HCT116 (cell line): ENCODE data around the gene SLC25A48. TPM values are rescaled to one million over a fixed set of nuclear protein-coding genes. Genes with fewer than 3 reads are reported as not detected.

Source experiments
- ATAC-seq: fragments of 200-7000 bp; cut with Tn5 transposase; 2 replicates; pipeline ENCODE4 v1.9.1; 2020; ENCODE audit warnings: mild to moderate bottlenecking, moderate library complexity
- BruUV-seq: library from RNA; stranded (reverse); fragments of 400-500 nt; replicated peaks from 2 replicates; lab custom pipeline; 2021; lab: Mats Ljungman, UMichigan
- CTCF ChIA-PET: fragments of 300-600 bp; sonication (Branson Sonifier 250); formaldehyde crosslinking; loops from one replicate; lab custom pipeline; 2021; ENCODE audit warnings: antibody characterized with exemption; lab: Charles Lee
- POLR2A ChIA-PET: fragments of 300-600, 350-600 bp; sonication (Branson Sonifier 250); formaldehyde crosslinking; loops from one replicate; lab custom pipeline; 2021; ENCODE audit warnings: antibody characterized with exemption; lab: Charles Lee
- RAD21 ChIA-PET, 2 experiments: fragments of 300-600 bp; sonication (Branson Sonifier 250); formaldehyde crosslinking; loops; one replicate each; lab custom pipeline; 2023; ENCODE audit warnings: low total read pairs in 2 of 2; ENCODE audit not compliant: uncharacterized antibody in 2 of 2, unreplicated experiment in 2 of 2, low non-redundant PET in 1 of 2; lab: Charles Lee
- DNase-seq: peaks from one replicate; pipeline ENCODE4 v3.0.0-alpha.2; 2010; ENCODE audit warnings: low read depth, low spot score
- H2AFZ ChIP-seq: fragments of 200-600 bp; shearing (Covaris generic), sonication (generic); 2 replicates; pipeline ENCODE4 v1.6.1; 2017; ENCODE audit warnings: low read depth, mixed run types, mixed read lengths, antibody characterized with exemption, low read length; ENCODE audit not compliant: poor library complexity, severe bottlenecking
- H3K27ac ChIP-seq: 2 replicates; pipeline ENCODE4 v1.5.1; 2012; ENCODE audit warnings: low read depth, low read length
- H3K27me3 ChIP-seq: fragments of 200-600 bp; sonication (generic); 2 replicates; pipeline ENCODE4 v1.6.1; 2016; ENCODE audit warnings: mixed run types, low read length, mixed read lengths; ENCODE audit not compliant: insufficient read depth
- H3K36me3 ChIP-seq, 2 experiments: fragments of 200-500 bp in 1 of 2; fragments of 200-600 bp in 1 of 2; sonication (Bioruptor generic) in 1 of 2; sonication (generic) in 1 of 2; 2 replicates each; pipeline versions ENCODE4 v1.5.1 to v1.6.1; 2014 to 2016; ENCODE audit warnings: low read length in 2 of 2, inconsistent platforms in 1 of 2, mixed read lengths in 1 of 2, mixed run types in 1 of 2; ENCODE audit not compliant: insufficient read depth in 2 of 2, control insufficient read depth in 1 of 2
- H3K4me1 ChIP-seq, 2 experiments: fragments of 200-600 bp in 1 of 2; sonication (generic) in 1 of 2; 2 replicates each; pipeline versions ENCODE4 v1.5.1 to v1.6.1; 2012 to 2017; ENCODE audit warnings: low read length in 2 of 2, inconsistent platforms in 1 of 2, mild to moderate bottlenecking in 1 of 2, mixed read lengths in 1 of 2, mixed run types in 1 of 2, moderate library complexity in 1 of 2; ENCODE audit not compliant: insufficient read depth in 2 of 2, control insufficient read depth in 1 of 2
- H3K4me2 ChIP-seq: fragments of 200-600 bp; sonication (generic); 2 replicates; pipeline ENCODE4 v1.6.1; 2017; ENCODE audit warnings: mixed run types, low read length, mixed read lengths
- H3K4me3 ChIP-seq, 2 experiments: fragments of 200-600 bp in 1 of 2; sonication (generic) in 1 of 2; replicated peaks in 1 of 2; 2 replicates each; pipeline ENCODE4 v1.5.1; 2011 to 2016; ENCODE audit warnings: low read length in 2 of 2, control low read depth in 1 of 2, low read depth in 1 of 2, mild to moderate bottlenecking in 1 of 2, mixed read lengths in 1 of 2, mixed run types in 1 of 2
- H3K79me2 ChIP-seq: fragments of 200-600 bp; sonication (generic); 2 replicates; pipeline ENCODE4 v1.6.1; 2017; ENCODE audit warnings: mild to moderate bottlenecking, mixed run types, low read length, moderate library complexity, mixed read lengths; ENCODE audit not compliant: insufficient read depth
- H3K9ac ChIP-seq: fragments of 200-600 bp; sonication (generic); 2 replicates; pipeline ENCODE4 v1.6.1; 2016; ENCODE audit warnings: low read length, mixed read lengths
- H3K9me2 ChIP-seq: fragments of 200-600 bp; sonication (generic), shearing (Covaris generic); 2 replicates; pipeline ENCODE4 v1.6.1; 2017; ENCODE audit warnings: mixed run types, mild to moderate bottlenecking, moderate library complexity; ENCODE audit not compliant: insufficient read depth
- H3K9me3 ChIP-seq, 2 experiments: fragments of 200-500 bp in 1 of 2; fragments of 200-600 bp in 1 of 2; sonication (Bioruptor generic) in 1 of 2; sonication (generic) in 1 of 2; 2 replicates each; pipeline ENCODE4 v1.6.1; 2014 to 2017; ENCODE audit warnings: low read length in 2 of 2, mixed read lengths in 2 of 2, inconsistent platforms in 1 of 2, low read depth in 1 of 2, mild to moderate bottlenecking in 1 of 2, mixed run types in 1 of 2, moderate library complexity in 1 of 2; ENCODE audit not compliant: control insufficient read depth in 1 of 2, insufficient read depth in 1 of 2
- H4K20me1 ChIP-seq: fragments of 200-600 bp; sonication (generic), shearing (Covaris generic); 2 replicates; pipeline ENCODE4 v1.6.1; 2017; ENCODE audit warnings: mixed run types, mild to moderate bottlenecking, moderate library complexity; ENCODE audit not compliant: insufficient read depth
- CBX3 ChIP-seq: IDR thresholded peaks from 2 replicates; pipeline ENCODE4 v1.6.1; 2012; ENCODE audit warnings: low read depth
- JUND ChIP-seq: IDR thresholded peaks from 2 replicates; pipeline ENCODE4 v1.6.1; 2012
- YY1 ChIP-seq: IDR thresholded peaks from 2 replicates; pipeline ENCODE4 v1.6.1; 2011; ENCODE audit warnings: low read length, low read depth, moderate library complexity, mild to moderate bottlenecking; ENCODE audit not compliant: insufficient replicate concordance; ENCODE audit errors: extremely low read depth
- intact Hi-C: fragments of 100-400 bp; cut with micrococcal nuclease; formaldehyde crosslinking; loops from 2 replicates; pipeline ENCODE4 v1.10.0; 2022
- total RNA-seq: library from RNA; stranded (reverse); gene quantifications from one replicate; pipeline ENCODE4 v1.2.1, GENCODE V29; 2021; ENCODE audit not compliant: unreplicated experiment
- TF ChIP-seq, protein P1 (sequence below), 3 experiments: fragments of 200-600 bp in 1 of 3; sonication (generic) in 1 of 3; IDR thresholded peaks in 2 of 3; conservative IDR thresholded peaks in 1 of 3; 2 replicates each; pipeline ENCODE4 v1.5.1; 2012 to 2017; ENCODE audit warnings: low read depth in 2 of 3, low read length in 2 of 3, antibody characterized with exemption in 1 of 3, borderline replicate concordance in 1 of 3, control low read depth in 1 of 3, mild to moderate bottlenecking in 1 of 3, mixed read lengths in 1 of 3, mixed run types in 1 of 3, moderate library complexity in 1 of 3; ENCODE audit not compliant: insufficient read depth in 1 of 3

Gene SLC25A48
- total RNA-seq, 1 experiment from 2014 or later: 2.8 TPM

DNA sequence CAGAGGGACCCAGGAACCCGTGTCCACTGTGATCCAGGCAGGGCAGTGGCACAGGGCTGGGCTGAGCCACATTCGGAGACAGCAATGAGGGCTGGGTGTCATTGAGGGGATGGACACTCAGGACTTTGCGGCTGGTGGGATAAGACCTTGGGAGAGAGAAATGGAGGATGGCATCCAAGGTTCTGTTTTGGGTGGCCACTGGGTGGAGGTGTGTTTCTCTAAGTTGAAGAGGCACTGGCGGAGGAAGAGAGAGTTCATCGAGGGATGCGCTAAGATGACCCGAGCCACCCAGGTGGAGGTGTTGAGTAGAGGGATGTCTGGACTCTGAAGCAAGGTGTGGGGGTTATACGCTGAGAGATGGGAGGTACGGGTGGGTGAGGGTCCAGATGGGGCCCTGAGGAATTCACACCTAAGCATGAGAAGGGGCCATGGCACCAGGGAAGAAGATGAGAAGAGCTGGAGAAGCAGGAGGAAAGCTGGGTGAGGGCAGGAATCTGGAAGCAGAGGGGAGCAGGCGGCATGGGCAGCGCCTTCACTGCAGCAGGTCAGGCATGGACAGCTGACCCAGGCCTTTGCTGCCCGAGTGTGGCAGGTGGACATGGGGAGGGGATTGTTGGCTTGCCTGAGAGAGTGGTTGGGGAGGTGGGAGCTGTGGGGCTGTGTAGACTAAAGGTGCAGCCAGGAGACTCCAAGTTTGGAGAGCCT, 2.5 kb upstream of the SLC25A48 start:
- TF ChIP-seq YY1 (no peak), CBX3 (no peak), JUND (no peak)
- TF ChIP-seq, protein P1, sequence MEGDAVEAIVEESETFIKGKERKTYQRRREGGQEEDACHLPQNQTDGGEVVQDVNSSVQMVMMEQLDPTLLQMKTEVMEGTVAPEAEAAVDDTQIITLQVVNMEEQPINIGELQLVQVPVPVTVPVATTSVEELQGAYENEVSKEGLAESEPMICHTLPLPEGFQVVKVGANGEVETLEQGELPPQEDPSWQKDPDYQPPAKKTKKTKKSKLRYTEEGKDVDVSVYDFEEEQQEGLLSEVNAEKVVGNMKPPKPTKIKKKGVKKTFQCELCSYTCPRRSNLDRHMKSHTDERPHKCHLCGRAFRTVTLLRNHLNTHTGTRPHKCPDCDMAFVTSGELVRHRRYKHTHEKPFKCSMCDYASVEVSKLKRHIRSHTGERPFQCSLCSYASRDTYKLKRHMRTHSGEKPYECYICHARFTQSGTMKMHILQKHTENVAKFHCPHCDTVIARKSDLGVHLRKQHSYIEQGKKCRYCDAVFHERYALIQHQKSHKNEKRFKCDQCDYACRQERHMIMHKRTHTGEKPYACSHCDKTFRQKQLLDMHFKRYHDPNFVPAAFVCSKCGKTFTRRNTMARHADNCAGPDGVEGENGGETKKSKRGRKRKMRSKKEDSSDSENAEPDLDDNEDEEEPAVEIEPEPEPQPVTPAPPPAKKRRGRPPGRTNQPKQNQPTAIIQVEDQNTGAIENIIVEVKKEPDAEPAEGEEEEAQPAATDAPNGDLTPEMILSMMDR (IDR thresholded peaks at IDR 0.05 in 2 of 3, conservative IDR thresholded peaks at IDR 0.05 in 1 of 3; ENCODE audit: borderline replicate concordance in 1 of 3, insufficient read depth in 1 of 3, low read depth in 2 of 3, low read length in 2 of 3): 0 out of 6 replicates have a peak, but pooled peaks of 1 of the 3 experiments have one; percentile 6
- H3K9me2 ChIP-seq: no peaks in the 10 kb centered on the region
- H3K79me2 ChIP-seq: no peaks in the 10 kb centered on the region
- H4K20me1 ChIP-seq: no peaks in the 10 kb centered on the region
- no peak overlapping the region for H3K4me2 ChIP-seq
- CTCF ChIA-PET: interaction anchor here (0.5 to 4.3 kb wide), 4 partner anchors 266 to 369 kb away, joined by 3 to 38 read pairs (median 26); no protein-coding TSS in a partner anchor
- H3K27ac ChIP-seq: no peak overlapping the region
- H3K27me3 ChIP-seq: no peaks in the 10 kb centered on the region
- RAD21 ChIA-PET: interaction anchor here in 1 of 2 experiments (1.2 kb wide), 1 partner anchor 266 kb away, joined by 3 read pairs; no protein-coding TSS in a partner anchor
- intact Hi-C loops: loop anchor here (2.0 kb wide), 1 partner anchor 271 kb away; no protein-coding TSS in a partner anchor
- no peaks in the 10 kb centered on the region for H3K36me3 ChIP-seq
- no peak overlapping the region for H2AFZ ChIP-seq
- no peaks in the 10 kb centered on the region for H3K9me3 ChIP-seq
- H3K4me1 ChIP-seq: peaks cover 0 to 17% of the 10 kb centered on the region in 2 experiments; a peak in 1 of 4 replicates
- BruUV-seq: no TSS peak
- POLR2A ChIA-PET: no interaction called here
- no peak overlapping the region for H3K4me3 ChIP-seq
- H3K9ac ChIP-seq: no peak overlapping the region
- ATAC-seq: no peak
- no peak for DNase-seq
